ENCODE results near the gene RPL27A. TPM values are rescaled to one million over a fixed set of nuclear protein-coding genes. Genes with fewer than 3 reads are reported as not detected.

Gene RPL27A
- total RNA-seq (2014; rRNA removed; shearing (Covaris generic)): 1,933 and 1,952 TPM in 2 replicates

DNA sequence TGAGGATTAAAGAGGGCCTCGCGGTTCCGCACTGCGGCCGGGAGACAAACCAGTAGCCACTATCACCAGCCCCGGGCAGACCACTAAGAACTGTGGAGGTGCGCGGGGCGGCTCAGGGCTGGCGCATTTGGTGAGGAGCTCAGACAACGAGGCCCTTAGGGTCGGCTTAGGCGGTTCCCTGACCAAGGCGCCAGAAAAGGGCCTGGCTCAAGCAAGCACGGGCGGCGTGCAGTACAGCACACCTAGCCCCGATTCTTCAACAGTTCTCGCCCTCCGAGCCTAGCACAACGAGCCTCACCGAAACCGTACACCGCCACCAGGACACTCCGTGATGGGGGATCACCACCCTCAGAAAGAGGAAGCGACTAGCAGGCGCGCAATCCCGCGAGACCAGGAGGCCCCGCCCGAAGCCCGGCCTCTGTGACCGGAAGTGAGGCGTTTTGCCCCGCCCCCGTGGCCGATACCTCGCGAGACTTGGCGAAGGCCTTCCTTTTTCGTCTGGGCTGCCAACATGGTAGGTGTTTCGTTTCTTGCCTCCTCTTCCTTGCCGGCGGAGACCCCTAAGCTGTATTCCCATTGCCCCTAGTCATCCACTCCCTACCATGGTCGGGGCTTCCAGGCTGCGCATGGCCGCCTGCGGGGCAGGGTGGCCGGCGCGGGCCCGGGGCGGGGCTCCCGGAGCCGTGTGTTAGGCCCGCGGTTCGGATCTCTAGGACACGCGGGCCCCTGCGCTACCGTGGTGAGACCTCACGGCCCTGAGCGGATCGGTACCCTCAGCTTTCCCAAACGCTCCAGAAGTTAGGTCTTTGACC, at the start of gene RPL27A, which contains the start of gene TRIM66:
Gene RPL27A, plus strand, starts transcription at position 490 of the 812 bp plus-strand sequence. Its CDS starts 22 bp downstream, at position 512.
Gene TRIM66, minus strand, starts transcription at position 363 of the 812 bp plus-strand sequence. CDS start 10,391 bp downstream, outside the sequence.

Small RNA genes within 50 kb of the gene (small RNA-seq; reads per million reads assigned to genes)
- gene SNORA3A (not detected), gene SNORA3B (0.33 reads per million)

Other genes with a start within 250 kb of the RPL27A start
- gene STK33, start 88.6 kb upstream of the RPL27A start, total RNA-seq (2014; rRNA removed; shearing (Covaris generic)): not detected in 2 replicates
- 8.1 and 13.6 TPM in 2 replicates for gene TRIM66, start 127 bp upstream of the RPL27A start, total RNA-seq (2014; rRNA removed; shearing (Covaris generic))
- gene AKIP1, start 228.4 kb downstream of the RPL27A start, total RNA-seq (2014; rRNA removed; shearing (Covaris generic)): 28.4 and 33.1 TPM in 2 replicates